GM18517 (cell line): Measurements from ENCODE around the gene QKI.
"Not testable (repeated sequence)": the region's sequence is repeated elsewhere in the genome, so short reads cannot be mapped to it uniquely, and the experiment has no call there.

Experiments used
- ATAC-seq: cut with Tn5 transposase; IDR thresholded peaks from one replicate; pipeline ENCODE4 v1.9.1; 2021; ENCODE audit warnings: mild to moderate bottlenecking, moderate library complexity; ENCODE audit not compliant: unreplicated experiment

Gene QKI

DNA sequence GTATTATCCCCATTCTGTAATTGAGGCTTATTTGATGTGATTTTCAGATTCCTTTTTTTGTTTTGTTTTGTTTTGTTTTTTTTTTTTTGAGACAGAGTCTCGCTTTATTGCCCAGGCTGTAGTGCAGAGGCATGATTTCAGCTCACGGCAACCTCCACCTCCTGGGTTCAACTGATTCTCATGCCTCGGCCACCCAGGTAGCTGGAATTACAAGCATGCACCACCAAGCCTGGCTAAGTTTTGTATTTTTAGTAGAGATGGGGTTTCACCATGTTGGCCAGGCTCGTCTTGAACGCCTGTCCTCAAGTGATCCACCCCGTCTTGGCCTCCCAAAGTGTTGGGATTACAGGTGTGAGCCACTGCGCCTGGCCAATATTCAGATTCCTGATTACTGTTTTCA is 62.4 kb downstream of the QKI start:
- ATAC-seq, result not testable (repeated sequence)

DNA sequence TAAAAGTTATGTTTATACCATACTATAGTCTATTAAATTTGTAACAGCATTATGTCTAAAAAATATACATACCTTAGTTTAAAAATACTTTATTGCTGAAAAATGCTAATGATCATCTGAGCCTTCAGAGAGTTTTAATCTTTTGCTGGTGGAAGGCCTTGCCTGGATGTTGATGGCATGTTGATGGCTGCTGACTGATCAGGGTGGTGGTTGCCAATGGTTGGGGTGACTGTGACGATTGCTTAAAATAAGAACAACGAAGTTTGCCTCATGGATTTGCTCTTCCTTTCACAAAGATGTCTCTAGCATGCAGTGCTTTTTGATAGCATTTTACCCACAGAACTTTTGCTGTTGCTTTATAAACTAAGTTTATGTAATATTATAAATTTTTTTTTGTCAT is 68.6 kb downstream of the QKI start:
- ATAC-seq, result no peak

DNA sequence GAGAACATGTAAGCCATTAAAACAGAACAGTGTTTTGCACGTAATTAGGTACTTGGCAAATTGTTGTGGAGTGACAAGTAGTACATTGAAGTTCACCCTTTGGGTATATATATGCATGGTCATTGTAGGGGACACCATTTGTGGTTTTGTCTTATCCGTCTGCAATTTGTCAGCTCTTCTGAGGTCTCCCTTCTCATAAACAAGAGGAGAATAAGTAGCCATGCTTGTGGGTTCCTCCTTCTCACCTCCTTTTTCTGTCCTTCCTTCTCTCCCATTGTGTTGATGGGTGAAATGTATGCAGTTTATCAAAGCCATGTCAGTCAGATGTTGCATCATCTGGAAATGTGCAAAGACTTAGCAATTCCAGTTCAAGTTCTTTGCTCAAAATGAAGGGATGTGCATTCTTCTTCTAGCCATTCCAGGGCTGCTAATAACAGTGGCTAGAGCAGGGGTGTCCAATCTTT is 70.9 kb downstream of the QKI start:
- no peak for ATAC-seq

DNA sequence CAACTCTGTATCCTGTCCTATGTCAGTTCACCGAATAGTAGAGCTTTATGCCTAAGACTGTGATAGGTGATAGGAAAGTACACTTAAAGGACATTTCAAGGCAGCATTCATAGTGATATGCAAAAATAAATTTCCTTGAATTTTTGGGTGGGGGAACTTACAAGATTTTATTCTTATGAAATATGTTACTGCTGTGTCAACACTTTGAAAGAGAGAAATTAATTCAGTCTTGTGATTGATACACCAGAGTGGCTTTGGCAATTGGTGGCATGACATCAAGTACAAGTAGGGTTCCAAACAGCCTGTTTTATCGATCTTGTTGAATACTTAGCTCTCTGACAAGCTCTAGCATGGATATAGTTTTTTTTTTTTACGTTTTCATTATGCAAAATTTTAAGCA is 72.3 kb downstream of the QKI start:
- no peak for ATAC-seq

- no peak for ATAC-seq
These were observed 73.1 kb downstream of the QKI start for GRCh38 chr6:163487606-163488005.

- ATAC-seq, result no peak
These were observed 75.1 kb downstream of the QKI start for GRCh38 chr6:163489584-163489983.

DNA sequence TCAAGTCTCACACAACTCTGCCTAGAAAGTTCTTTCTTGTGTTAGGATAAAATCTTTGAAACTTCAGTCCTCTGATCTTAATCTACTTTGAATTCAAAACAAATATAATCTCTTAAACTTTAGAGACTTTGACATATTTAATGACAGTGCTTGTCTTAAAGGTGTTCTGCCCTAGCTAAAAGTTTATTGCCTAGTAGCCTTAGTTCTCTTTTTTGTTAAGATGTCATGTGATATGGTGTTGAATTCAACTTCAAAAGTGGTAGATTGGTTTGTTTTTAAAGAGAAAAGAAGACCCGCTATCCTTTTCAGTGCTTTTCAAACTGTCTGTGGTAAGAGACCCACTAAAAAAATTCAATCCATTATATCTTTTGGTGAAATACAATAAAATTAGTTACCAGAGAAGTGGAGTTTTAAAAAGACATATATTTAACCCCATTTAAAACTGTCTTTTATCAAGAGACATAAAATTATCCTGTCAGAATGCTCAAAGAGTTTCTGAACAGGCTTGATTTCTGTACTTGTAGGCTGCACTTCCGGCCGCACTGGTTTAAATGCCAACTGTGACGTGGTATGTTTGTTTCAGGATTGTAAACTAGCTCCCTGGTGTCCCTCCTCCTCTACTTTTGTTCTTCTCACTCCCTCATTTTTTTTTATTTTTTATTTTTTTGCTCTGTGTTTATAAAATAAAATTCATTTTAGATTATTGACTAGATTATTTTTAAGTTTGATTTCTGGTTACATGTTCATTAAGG is 76.5 kb downstream of the QKI start:
- ATAC-seq, result no peak

GRCh38 chr6:163491737-163492300 is 77.3 kb downstream of the QKI start:
- ATAC-seq, result no peak

- ATAC-seq, result no peak
These were observed 79.8 kb downstream of the QKI start for GRCh38 chr6:163494279-163494727.

DNA sequence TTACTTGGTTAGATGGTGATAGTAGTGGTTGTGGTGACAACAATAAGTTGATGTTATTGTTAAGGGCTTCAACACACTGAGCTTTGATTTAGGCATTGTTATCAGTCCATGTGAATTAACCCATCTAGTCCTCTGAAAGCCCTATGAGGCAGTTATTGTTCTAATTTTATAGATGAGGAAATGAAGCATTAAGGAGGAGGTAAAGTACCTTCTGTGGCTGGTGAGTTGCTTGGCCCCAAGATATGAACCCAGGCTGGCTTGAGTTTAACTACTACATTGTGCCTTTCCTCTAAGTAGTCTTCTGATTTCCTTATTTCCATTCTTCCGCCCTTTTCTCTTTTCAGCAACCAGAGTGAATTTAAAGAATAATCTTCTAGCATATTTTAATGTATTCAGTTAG is 81.7 kb downstream of the QKI start:
- ATAC-seq, result no peak

DNA sequence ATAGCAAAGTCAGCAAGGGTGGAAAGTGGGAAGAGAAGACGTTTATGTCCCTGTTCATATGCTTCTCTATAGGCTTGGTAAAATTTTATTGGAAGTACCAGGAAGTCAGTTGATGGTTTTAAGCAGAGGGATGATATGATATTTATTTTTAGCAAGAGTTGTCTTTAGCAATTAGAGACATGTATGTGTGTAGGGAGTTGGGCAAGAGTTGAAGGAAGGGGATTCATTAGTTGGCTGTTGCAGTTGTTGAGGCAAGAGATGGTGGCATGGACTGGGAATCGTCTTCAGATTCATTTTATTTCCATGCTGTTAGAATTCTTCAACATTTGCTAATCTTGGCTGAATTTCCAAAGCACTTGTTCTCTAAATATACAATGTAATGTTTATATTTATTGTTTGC is 85.6 kb downstream of the QKI start:
- ATAC-seq, result no peak

GRCh38 chr6:163501026-163501425 is 86.5 kb downstream of the QKI start:
- ATAC-seq, result no peak

GRCh38 chr6:163501439-163501838 is 86.9 kb downstream of the QKI start:
- no peak for ATAC-seq

GRCh38 chr6:163504984-163505640 is 90.6 kb downstream of the QKI start:
- no peak for ATAC-seq

GRCh38 chr6:163507965-163508364 is 93.4 kb downstream of the QKI start:
- no peak for ATAC-seq

DNA sequence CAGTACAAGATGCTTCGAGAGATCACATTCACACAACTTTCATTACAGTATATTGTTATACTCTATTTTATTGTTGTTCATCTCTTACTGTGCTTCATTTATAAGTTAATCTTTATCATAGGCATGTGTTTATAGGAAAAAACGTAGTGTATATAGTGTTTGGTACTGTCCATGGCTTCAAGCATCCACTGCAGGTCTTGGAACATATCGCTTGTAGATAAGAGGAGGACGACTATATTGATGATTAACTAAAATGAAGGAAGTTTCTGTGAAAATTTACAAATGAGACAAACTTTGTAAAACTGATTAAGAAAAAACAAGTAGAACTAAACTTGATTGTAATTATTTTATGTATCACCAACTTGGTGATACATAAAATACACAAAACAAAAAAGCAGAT is 98.5 kb downstream of the QKI start:
- ATAC-seq, result no peak

- ATAC-seq, result no peak
These were observed 99.2 kb downstream of the QKI start for GRCh38 chr6:163513570-163514166.

GRCh38 chr6:163516908-163517307 is 102.4 kb downstream of the QKI start:
- ATAC-seq, result no peak

GRCh38 chr6:163520956-163521355 is 106.4 kb downstream of the QKI start:
- no peak for ATAC-seq

GRCh38 chr6:163522033-163522432 is 107.5 kb downstream of the QKI start:
- ATAC-seq, result no peak

- ATAC-seq, result no peak
These were observed 111.4 kb downstream of the QKI start for GRCh38 chr6:163525926-163526325.

DNA sequence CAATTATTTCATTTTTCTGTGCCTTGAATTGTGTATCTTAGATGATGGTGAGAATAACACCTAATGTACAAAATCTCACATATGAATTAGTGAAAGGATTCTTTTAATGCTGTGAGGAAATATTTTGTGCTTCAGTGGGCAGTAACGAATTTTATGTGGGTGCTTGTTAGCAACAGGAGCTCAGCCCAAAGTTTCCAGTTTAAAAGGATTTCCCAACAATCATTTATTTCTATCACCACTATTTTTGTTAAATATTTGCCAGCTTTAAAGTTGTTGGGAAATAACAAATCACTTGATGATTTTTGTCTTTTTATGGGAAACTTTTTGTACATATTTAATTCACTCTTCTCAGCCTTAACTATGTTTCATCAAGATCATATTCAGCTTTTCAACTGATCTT is 111.8 kb downstream of the QKI start:
- ATAC-seq, result no peak
